ENCODE results near the gene FCN3. TPM values are rescaled to one million over a fixed set of nuclear protein-coding genes. Genes with fewer than 3 reads are reported as not detected.

The FCN3 gene
- total and polyA plus RNA-seq, 2 experiments from 2014 or later, result not detected

DNA sequence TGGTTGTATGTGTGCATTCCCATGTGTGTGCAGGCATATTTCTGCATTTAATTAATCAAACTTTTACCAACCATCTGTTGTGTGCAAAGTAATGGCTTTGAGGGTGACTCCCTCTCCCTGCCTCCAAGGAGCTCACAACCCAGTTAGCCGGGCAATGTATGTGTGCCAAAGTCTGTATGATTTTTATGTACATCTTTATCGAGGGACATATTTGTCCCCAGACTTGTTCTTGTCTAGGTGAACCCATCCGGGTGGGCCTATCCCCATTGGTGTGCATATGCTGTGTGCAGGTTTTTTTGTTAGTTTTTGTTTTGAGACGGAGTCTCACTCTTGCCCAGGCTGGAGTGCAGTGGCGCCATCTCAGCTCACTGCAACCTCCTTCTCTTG, 31.0 kb downstream of the FCN3 start:
- Histone ChIP-seq H3K9me2 (replicated peaks; ENCODE audit: insufficient read depth) (no peaks in the 10 kb centered on the region), H2AFZ (no peak overlapping the region), H4K20me1 (ENCODE audit: insufficient read depth, poor library complexity, severe bottlenecking) (no peaks in the 10 kb centered on the region), H3K79me2 (no peaks in the 10 kb centered on the region), H3K27me3 (no peaks in the 10 kb centered on the region), H3K36me3 (replicated peaks; ENCODE audit: insufficient read depth, low read depth) (no peaks in the 10 kb centered on the region), H3K4me3 (no peak overlapping the region), H3K27ac (no peak overlapping the region), H3K4me2 (peak overlapping the region; percentile 91), H3K9me3 (ENCODE audit: low read depth) (no peaks in the 10 kb centered on the region), H3K4me1 (ENCODE audit: insufficient read depth) (peaks cover 16% of the 10 kb centered on the region)
- DNase-seq (ENCODE audit: low spot score), result no peak
- WGBS (ENCODE audit: low lambda C conversion rate, missing lambda C conversion rate), result 89% methylated on average over 5 of the region's 5 CpGs
- no peak for TF ChIP-seq EZH2 (IDR thresholded peaks at IDR 0.05; ENCODE audit: borderline replicate concordance)
- TF ChIP-seq, protein P1, sequence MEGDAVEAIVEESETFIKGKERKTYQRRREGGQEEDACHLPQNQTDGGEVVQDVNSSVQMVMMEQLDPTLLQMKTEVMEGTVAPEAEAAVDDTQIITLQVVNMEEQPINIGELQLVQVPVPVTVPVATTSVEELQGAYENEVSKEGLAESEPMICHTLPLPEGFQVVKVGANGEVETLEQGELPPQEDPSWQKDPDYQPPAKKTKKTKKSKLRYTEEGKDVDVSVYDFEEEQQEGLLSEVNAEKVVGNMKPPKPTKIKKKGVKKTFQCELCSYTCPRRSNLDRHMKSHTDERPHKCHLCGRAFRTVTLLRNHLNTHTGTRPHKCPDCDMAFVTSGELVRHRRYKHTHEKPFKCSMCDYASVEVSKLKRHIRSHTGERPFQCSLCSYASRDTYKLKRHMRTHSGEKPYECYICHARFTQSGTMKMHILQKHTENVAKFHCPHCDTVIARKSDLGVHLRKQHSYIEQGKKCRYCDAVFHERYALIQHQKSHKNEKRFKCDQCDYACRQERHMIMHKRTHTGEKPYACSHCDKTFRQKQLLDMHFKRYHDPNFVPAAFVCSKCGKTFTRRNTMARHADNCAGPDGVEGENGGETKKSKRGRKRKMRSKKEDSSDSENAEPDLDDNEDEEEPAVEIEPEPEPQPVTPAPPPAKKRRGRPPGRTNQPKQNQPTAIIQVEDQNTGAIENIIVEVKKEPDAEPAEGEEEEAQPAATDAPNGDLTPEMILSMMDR (IDR thresholded peaks at IDR 0.05; ENCODE audit: poor library complexity), result no peak
- no peak for TF ChIP-seq EZH2phosphoT487 (IDR thresholded peaks at IDR 0.05; ENCODE audit: low read depth, severe bottlenecking, unreplicated experiment)

DNA sequence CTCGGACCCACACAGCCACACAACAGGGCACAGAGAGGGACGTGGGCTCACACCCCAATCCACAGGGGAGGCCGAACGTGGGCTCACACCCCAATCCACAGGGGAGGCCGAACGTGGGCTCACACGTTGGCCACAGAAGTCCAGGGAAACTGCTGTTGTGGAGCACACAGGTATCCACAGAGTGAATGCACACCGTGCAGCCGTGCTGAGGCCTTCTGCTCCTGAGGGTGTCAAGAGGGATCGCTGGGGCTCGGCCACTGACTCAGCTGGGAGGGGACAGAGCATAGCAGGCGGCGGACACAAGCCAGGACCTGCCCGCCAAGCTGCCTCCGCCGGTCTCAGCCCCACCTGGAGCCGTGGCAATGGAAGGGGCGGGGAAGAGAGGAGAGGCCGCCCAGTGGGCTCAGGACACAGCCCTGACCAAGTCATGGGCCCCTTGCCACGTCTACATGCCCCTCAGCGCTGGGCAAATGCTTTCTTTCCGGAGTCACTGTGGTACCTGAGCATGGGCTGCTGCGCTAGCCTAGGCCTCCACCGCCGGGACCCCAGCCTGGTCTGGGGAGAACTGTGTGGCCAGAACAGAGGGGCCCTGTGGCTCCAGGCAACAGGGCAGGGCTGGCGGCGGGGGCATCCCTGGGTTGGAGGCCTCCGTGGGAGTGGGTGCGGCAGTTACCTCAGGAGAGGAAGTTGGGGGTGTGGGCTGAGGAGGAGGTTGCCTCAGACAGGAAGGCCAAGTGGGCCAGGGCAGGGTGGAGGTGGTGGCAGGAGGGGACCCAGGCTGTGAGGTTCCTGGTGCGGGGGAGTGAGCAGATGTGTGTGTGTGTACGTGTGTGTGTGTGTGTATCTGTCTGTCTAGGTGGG, 31.6 kb downstream of the FCN3 start:
- WGBS (ENCODE audit: low lambda C conversion rate, missing lambda C conversion rate), result 65% methylated on average over 30 of the region's 31 CpGs
- H3K4me1 ChIP-seq (ENCODE audit: insufficient read depth), result peaks cover 16% of the 10 kb centered on the region
- H3K4me2 ChIP-seq, result peak overlapping the region; percentile 91
- H4K20me1 ChIP-seq (ENCODE audit: insufficient read depth, poor library complexity, severe bottlenecking), result no peaks in the 10 kb centered on the region
- H3K9me2 ChIP-seq (replicated peaks; ENCODE audit: insufficient read depth), result no peaks in the 10 kb centered on the region
- H3K36me3 ChIP-seq (replicated peaks; ENCODE audit: insufficient read depth, low read depth), result no peaks in the 10 kb centered on the region
- H2AFZ ChIP-seq, result peak overlapping the region; percentile 40
- TF ChIP-seq, protein P1 (IDR thresholded peaks at IDR 0.05; ENCODE audit: poor library complexity), result no peak
- no peak for TF ChIP-seq EZH2phosphoT487 (IDR thresholded peaks at IDR 0.05; ENCODE audit: low read depth, severe bottlenecking, unreplicated experiment)
- no peak for TF ChIP-seq EZH2 (IDR thresholded peaks at IDR 0.05; ENCODE audit: borderline replicate concordance)
- H3K9me3 ChIP-seq (ENCODE audit: low read depth), result no peaks in the 10 kb centered on the region
- peak overlapping the region; percentile 72 for H3K27ac ChIP-seq
- H3K27me3 ChIP-seq, result no peaks in the 10 kb centered on the region
- H3K4me3 ChIP-seq, result no peak overlapping the region
- no peaks in the 10 kb centered on the region for H3K79me2 ChIP-seq
- DNase-seq (ENCODE audit: low spot score), result peak; percentile 69

DNA sequence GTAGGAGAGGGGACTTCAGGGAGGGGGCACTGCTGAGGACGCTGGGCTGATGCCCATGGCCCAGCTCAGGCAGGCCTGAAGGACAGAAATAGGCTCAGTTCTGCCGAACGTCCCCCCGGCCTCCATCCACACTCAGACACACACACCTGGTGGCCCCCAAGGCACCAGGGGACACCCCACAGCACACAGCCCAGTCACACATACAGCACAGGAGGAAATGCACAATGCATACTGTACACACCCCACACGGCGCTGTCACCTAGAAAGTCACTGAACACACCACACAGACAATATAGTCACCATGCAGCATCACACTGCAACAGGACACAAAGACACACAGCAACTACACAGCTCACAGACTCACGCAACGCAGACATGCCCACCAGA, 32.2 kb downstream of the FCN3 start:
- H3K9me3 ChIP-seq (ENCODE audit: low read depth), result no peaks in the 10 kb centered on the region
- H3K36me3 ChIP-seq (replicated peaks; ENCODE audit: insufficient read depth, low read depth), result no peaks in the 10 kb centered on the region
- peak overlapping the region; percentile 72 for H3K27ac ChIP-seq
- H3K4me1 ChIP-seq (ENCODE audit: insufficient read depth), result peaks cover 16% of the 10 kb centered on the region
- no peak for DNase-seq (ENCODE audit: low spot score)
- no peaks in the 10 kb centered on the region for H3K27me3 ChIP-seq
- H2AFZ ChIP-seq, result no peak overlapping the region
- no peaks in the 10 kb centered on the region for H3K79me2 ChIP-seq
- no peak for TF ChIP-seq EZH2 (IDR thresholded peaks at IDR 0.05; ENCODE audit: borderline replicate concordance)
- no peak for TF ChIP-seq EZH2phosphoT487 (IDR thresholded peaks at IDR 0.05; ENCODE audit: low read depth, severe bottlenecking, unreplicated experiment)
- TF ChIP-seq, protein P1 (IDR thresholded peaks at IDR 0.05; ENCODE audit: poor library complexity), result no peak
- no peaks in the 10 kb centered on the region for H3K9me2 ChIP-seq (replicated peaks; ENCODE audit: insufficient read depth)
- no peaks in the 10 kb centered on the region for H4K20me1 ChIP-seq (ENCODE audit: insufficient read depth, poor library complexity, severe bottlenecking)
- WGBS (ENCODE audit: low lambda C conversion rate, missing lambda C conversion rate), result 82% methylated on average over 8 of the region's 8 CpGs
- H3K4me2 ChIP-seq, result peak overlapping the region; percentile 91
- H3K4me3 ChIP-seq, result peak overlapping the region; percentile 20

All from hepatocyte (in vitro differentiated cells).